HL-60 (cell line): ENCODE data around the gene AURKB.

Experiments used
- CTCF ChIP-seq: IDR thresholded peaks from one replicate; pipeline ENCODE4 v1.5.1; 2011; ENCODE audit warnings: low read length, control low read depth, inconsistent platforms; ENCODE audit not compliant: insufficient read depth
- POLR2AphosphoS5 ChIP-seq: IDR thresholded peaks from 2 replicates; pipeline ENCODE4 v1.6.1; 2012; ENCODE audit warnings: low read depth

- TF ChIP-seq CTCF (no peak), POLR2AphosphoS5 (no peak)
Observed at GRCh38 chr17:8163978-8164814, 46.2 kb downstream of the AURKB start.
